GM15510 (cell line): ENCODE data around the gene NTN3.

Source experiments
- POLR2A ChIP-seq: IDR thresholded peaks from 3 replicates; pipeline ENCODE4 v1.6.1; 2011; ENCODE audit warnings: borderline replicate concordance; ENCODE audit not compliant: insufficient read length; ENCODE audit errors: extremely low read depth

Gene NTN3

GRCh38 chr16:2494616-2495015 is 23.5 kb downstream of the NTN3 start:
- no peak for TF ChIP-seq POLR2A

DNA sequence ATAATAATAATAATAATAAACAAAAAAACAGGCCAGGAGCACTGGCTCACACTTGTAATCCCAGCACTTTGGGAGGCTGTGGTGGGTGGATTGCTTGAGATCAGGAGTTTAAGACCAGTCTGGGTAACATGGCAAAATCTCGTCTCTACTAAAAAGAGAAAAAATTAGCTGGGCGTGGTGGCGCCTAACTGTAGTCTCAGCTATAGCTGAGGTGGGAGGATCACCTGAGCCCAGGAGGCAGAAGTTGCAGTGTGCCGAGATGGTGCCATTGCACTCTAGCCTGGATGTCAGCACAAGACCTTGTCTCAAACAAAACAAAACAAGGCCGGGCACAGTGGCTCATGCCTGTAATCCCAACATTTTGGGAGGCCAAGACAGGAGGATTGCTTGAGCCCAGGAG is 23.9 kb downstream of the NTN3 start:
- no peak for TF ChIP-seq POLR2A

DNA sequence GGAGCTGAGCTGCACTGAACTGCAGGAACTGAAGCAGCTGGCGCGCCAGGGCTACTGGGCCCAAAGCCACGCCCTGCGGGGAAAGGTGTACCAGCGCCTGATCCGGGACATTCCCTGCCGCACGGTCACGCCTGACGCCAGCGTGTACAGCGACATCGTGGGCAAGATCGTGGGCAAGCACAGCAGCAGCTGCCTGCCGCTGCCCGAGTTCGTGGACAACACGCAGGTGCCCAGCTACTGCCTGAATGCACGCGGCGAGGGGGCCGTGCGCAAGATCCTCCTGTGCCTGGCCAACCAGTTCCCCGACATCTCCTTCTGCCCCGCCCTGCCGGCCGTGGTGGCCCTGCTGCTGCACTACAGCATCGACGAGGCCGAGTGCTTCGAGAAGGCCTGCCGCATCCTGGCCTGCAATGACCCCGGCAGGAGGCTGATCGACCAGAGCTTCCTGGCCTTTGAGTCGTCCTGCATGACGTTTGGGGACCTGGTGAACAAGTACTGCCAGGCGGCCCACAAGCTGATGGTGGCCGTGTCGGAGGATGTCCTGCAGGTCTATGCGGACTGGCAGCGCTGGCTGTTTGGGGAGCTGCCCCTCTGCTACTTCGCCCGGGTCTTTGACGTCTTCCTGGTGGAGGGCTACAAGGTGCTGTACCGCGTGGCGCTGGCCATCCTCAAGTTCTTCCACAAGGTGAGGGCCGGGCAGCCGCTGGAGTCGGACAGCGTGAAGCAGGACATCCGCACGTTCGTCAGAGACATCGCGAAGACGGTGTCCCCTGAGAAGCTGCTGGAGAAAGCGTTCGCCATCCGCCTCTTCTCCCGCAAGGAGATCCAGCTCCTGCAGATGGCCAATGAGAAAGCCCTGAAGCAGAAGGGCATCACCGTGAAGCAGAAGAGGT is 25.4 kb downstream of the NTN3 start:
- no peak for TF ChIP-seq POLR2A

- no peak for TF ChIP-seq POLR2A
Measured at GRCh38 chr16:2497116-2497630, 26.1 kb downstream of the NTN3 start.

GRCh38 chr16:2497695-2498484 is 26.8 kb downstream of the NTN3 start:
- no peak for TF ChIP-seq POLR2A

- no peak for TF ChIP-seq POLR2A
Measured at GRCh38 chr16:2498531-2499253, 27.6 kb downstream of the NTN3 start.

- TF ChIP-seq POLR2A: no peak
Measured at GRCh38 chr16:2499454-2499853, 28.4 kb downstream of the NTN3 start.

- no peak for TF ChIP-seq POLR2A
Measured at GRCh38 chr16:2499890-2500429, 28.9 kb downstream of the NTN3 start.

DNA sequence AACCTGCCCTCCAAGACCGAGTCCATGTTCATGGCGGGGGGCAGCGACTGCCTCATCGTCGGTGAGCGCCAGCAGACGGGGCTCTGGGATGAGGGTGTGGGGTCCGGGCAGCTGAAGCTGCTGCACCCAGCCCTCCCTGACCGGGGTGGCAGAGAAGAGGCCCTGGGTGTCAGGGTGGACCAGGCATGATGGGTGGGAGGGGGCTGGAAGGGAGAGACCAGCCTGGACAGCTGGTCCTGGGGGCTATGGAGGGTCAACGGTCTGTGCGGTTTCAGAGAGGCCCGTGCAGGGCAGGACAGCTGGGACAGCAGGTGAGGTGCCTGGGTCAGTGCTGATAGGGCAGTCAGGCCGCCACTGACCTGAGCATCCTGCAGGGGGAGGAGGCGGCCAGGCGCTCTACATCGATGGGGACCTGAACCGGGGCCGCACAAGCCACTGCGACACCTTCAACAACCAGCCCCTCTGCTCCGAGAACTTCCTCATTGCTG is 29.4 kb downstream of the NTN3 start:
- TF ChIP-seq POLR2A: no peak

DNA sequence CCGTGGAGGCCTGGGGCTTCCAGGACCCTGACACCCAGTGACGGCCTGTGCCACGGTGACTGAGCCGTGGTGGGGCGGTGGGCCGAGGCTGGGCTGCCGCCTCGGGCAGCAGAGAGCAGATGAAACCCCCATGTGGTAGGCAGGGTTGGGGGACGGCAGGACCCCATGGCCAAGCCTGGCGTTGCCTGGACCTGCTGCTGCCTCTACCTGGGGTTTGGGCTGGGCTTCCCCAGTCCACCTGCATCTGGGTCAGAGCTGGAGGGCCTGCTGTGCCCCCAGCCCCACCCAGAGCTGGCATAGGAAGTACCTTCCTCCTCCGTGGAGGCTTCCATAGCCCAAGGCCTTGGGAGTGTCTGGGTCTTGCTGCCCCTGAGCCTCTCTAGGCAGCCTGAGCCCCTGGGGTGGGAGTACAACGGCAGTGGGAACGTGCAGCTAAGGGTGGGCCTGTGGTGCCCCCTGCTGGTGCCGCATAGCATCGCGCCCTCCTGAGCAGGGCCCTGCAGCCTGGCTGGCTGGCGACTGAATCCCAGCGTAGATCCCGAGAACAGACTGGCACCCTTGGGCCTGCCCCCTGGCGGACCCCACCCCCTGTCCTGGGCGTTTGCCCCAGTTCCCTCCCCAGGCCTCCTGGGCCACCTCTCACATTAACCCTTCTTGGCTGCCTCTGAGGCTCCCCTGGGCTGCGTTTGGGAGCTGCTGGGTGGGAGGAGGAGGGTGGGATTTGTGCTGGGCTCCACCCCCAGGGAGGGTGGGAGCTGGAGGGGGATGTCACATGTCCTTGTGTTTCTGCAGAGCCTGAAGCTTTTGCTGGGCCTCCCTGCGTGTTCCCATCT is 30.0 kb downstream of the NTN3 start:
- no peak for TF ChIP-seq POLR2A

- TF ChIP-seq POLR2A: no peak
Measured at GRCh38 chr16:2501946-2502895, 31.1 kb downstream of the NTN3 start.

- no peak for TF ChIP-seq POLR2A
Measured at GRCh38 chr16:2505695-2506094, 34.6 kb downstream of the NTN3 start.
